Testis (tissue), 5 donors: ENCODE results near the gene TRMT2A. TPM values are rescaled to one million over a fixed set of nuclear protein-coding genes. Genes with fewer than 3 reads are reported as not detected.

ENCODE experiments used
- DNase-seq: peaks from one replicate; pipeline ENCODE4 v3.0.0-alpha.2; 2019
- H3K27ac ChIP-seq, 2 donors: fragments of 200-600 bp; sonication (generic); one replicate each; pipeline ENCODE4 v1.5.1; 2019
- H3K27me3 ChIP-seq: fragments of 200-600 bp; sonication (generic); one replicate; pipeline ENCODE4 v1.5.1; 2019
- H3K36me3 ChIP-seq: fragments of 200-600 bp; sonication (generic); one replicate; pipeline ENCODE4 v1.5.1; 2017; ENCODE audit warnings: low read depth; ENCODE audit errors: missing control alignments
- H3K4me1 ChIP-seq: fragments of 200-600 bp; sonication (generic); one replicate; pipeline ENCODE4 v1.5.1; 2019
- H3K4me3 ChIP-seq, 2 donors: fragments of 200-600 bp; sonication (generic); one replicate each; pipeline ENCODE4 v1.5.1; 2017 to 2019
- H3K9me3 ChIP-seq: fragments of 200-600 bp; sonication (generic); one replicate; pipeline ENCODE4 v1.5.1; 2017
- CTCF ChIP-seq, 3 experiments: fragments of 450-650 bp in 2 of 3; fragments of 200-600 bp in 1 of 3; sonication (generic) in 1 of 3; IDR thresholded peaks; one replicate each; pipeline ENCODE4 v1.5.1; 2016 to 2019; ENCODE audit warnings: antibody characterized with exemption in 3 of 3, mild to moderate bottlenecking in 2 of 3, moderate library complexity in 1 of 3
- POLR2A ChIP-seq: fragments of 450-650 bp; IDR thresholded peaks from one replicate; pipeline ENCODE4 v1.6.1; 2017; ENCODE audit warnings: antibody characterized with exemption, mild to moderate bottlenecking, moderate library complexity
- WGBS, 2 donors: methylation state at CpG; one replicate each; pipeline ENCODE4 v1.1.5; 2018; 5-methylcytosine and 5-hydroxymethylcytosine counted together
- intact Hi-C: fragments of 100-400 bp; cut with DNase I; formaldehyde crosslinking; loops from one replicate; pipeline ENCODE4 v1.15.1; 2023; ENCODE audit warnings: low total_unique reads
- long read RNA-seq, 2 donors: transcript quantifications; one replicate each; lab custom pipeline, GENCODE V29; 2026
- polyA plus RNA-seq: library from polyadenylated mRNA; stranded (reverse); fragments of 350-450 nt; fragmentation: Illumina TruSeq; extraction: RNeasy Lipid Tissue Mini Kit (QIAGEN cat#74804); gene quantifications from one replicate; pipeline ENCODE4 v1.2.3, GENCODE V29; 2014; ENCODE audit warnings: low read depth, low replicate concordance; ENCODE audit not compliant: insufficient read depth
- total RNA-seq, 2 donors: library from RNA; depleted of rRNA; stranded (reverse); fragments of >200 nt; gene quantifications; one replicate each; pipeline ENCODE4 v1.2.3, GENCODE V29; 2016

TRMT2A gene
- 100 to 1,000 TPM in 1 of 2 donors, 10 to 100 TPM in 1; 97.2 to 122 TPM for total RNA-seq
- polyA plus RNA-seq: 82.7 TPM
- long read RNA-seq, donor 1, partial matches to known transcripts: 5 of 11 reads
- long read RNA-seq, donor 1, other reads (novel, unspliced or antisense): 0 of 11 reads
- long read RNA-seq, donor 2, partial matches to known transcripts: 119 of 266 reads
- long read RNA-seq, donor 2, other reads (novel, unspliced or antisense): 143 of 266 reads

GRCh38 chr22:20116951-20117632 is at the start of gene TRMT2A:
Gene TRMT2A, minus strand, starts transcription at chr22:20117226. Its CDS starts 320 bp downstream, at chr22:20116906.
- H3K36me3 ChIP-seq: no peaks in the 10 kb centered on the region
- no peak for TF ChIP-seq POLR2A
- peak in 2 of 3 experiments; percentile 9 to 33 for TF ChIP-seq CTCF (IDR thresholded peaks at IDR 0.05)
- peak within 1 kb of the TSS; percentile 94 to 98 for H3K4me3 ChIP-seq
- intact Hi-C loops: no loop called here
- DNase-seq: peak; percentile 99
- H3K4me1 ChIP-seq: peaks cover 25% of the 10 kb centered on the region
- H3K9me3 ChIP-seq: no peaks in the 10 kb centered on the region
- peak within 1 kb of the TSS; percentile 88 for H3K27ac ChIP-seq
- WGBS, 2 donors: 0% methylated on average over 23 to 58 of the region's 88 CpGs
- H3K27me3 ChIP-seq: no peaks in the 10 kb centered on the region

GRCh38 chr22:20166703-20167102 is 49.7 kb upstream of the TRMT2A start:
- Histone ChIP-seq H3K9me3 (no peaks in the 10 kb centered on the region), H3K4me3 (no peak overlapping the region), H3K36me3 (no peaks in the 10 kb centered on the region), H3K27me3 (no peaks in the 10 kb centered on the region), H3K27ac (no peak overlapping the region), H3K4me1 (no peaks in the 10 kb centered on the region)
- 93 to 94% methylated on average over 9 of the region's 9 CpGs for WGBS, 2 donors
- TF ChIP-seq POLR2A (no peak), CTCF (IDR thresholded peaks at IDR 0.05) (no peak)
- intact Hi-C loops: no loop called here
- DNase-seq: no peak

- TF ChIP-seq POLR2A (no peak), CTCF (IDR thresholded peaks at IDR 0.05) (no peak)
- H3K4me3 ChIP-seq: no peak overlapping the region
- no peak overlapping the region for H3K27ac ChIP-seq
- H3K9me3 ChIP-seq: no peaks in the 10 kb centered on the region
- no peaks in the 10 kb centered on the region for H3K27me3 ChIP-seq
- no peak for DNase-seq
- intact Hi-C loops: no loop called here
- H3K36me3 ChIP-seq: no peaks in the 10 kb centered on the region
- WGBS, 2 donors: 78 to 95% methylated on average over 6 to 7 of the region's 7 CpGs
- no peaks in the 10 kb centered on the region for H3K4me1 ChIP-seq
Measured at GRCh38 chr22:20165913-20166312, 48.9 kb upstream of the TRMT2A start.

- Histone ChIP-seq H3K4me1 (no peaks in the 10 kb centered on the region), H3K9me3 (no peaks in the 10 kb centered on the region), H3K36me3 (no peaks in the 10 kb centered on the region), H3K27me3 (no peaks in the 10 kb centered on the region), H3K27ac (no peak overlapping the region), H3K4me3 (no peak overlapping the region)
- TF ChIP-seq POLR2A (no peak), CTCF (IDR thresholded peaks at IDR 0.05) (no peak)
- no peak for DNase-seq
- 89 to 94% methylated on average over 7 to 12 of the region's 12 CpGs for WGBS, 2 donors
- intact Hi-C loops: no loop called here
Measured at GRCh38 chr22:20165421-20165820, 48.4 kb upstream of the TRMT2A start.
